ENCODE data around the gene LSM4.
A peak's percentile ranks its signal among the peaks of the same experiment; 100 is the strongest.

LSM4 gene

DNA sequence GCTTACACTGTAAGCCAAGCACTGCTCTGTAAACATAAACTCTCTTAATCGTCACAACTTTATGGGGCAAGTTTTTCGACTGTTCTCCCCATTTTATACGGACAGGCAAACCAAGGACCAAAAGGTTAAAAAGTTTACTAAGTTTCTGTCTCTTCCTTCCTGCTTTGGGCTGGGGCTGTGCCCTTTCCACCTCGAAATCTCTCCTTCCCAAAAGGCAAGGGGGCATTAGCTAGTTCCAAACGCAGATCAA, 43.7 kb downstream of the LSM4 start:
- TF ChIP-seq CTCF (conservative IDR thresholded peaks at IDR 0.05): no peak
- H3K27ac ChIP-seq: peak overlapping the region; percentile 99

DNA sequence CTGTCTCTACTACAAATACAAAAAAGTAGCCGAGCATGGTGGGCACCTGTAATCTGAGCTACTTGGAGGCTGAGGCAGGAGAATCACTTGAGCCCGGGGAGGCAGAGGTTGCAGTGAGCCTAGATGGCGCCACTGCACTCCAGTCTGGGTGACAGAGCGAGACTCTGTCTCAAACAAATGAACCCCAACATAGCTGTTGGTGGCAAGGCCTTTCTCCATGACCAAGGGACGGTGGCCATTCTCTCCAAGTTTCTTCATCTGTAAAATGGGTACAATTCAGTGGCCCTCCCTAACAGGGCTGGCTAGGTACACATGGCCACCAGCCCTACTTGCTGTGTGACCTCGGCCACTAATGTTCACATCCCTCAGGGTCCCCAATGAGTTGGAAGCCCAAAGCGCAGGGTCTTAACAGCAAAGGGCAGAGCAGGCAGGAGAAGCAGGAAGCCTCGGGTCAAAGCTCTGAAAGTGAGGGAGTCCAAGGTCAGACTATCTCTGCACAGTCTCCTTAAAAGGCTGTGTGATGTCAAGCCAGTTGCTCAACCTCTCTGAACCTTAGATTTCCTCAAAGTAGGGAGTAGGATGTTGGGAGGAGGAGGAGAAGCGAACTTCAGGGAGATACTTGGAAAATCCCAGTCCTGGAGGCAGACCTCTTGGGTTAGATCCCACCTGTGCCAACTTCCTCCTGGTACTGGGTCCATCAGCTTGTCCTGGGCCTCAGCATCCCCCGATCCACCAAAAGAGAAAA, 44.2 kb downstream of the LSM4 start:
- H3K27ac ChIP-seq: peak overlapping the region; percentile 99

DNA sequence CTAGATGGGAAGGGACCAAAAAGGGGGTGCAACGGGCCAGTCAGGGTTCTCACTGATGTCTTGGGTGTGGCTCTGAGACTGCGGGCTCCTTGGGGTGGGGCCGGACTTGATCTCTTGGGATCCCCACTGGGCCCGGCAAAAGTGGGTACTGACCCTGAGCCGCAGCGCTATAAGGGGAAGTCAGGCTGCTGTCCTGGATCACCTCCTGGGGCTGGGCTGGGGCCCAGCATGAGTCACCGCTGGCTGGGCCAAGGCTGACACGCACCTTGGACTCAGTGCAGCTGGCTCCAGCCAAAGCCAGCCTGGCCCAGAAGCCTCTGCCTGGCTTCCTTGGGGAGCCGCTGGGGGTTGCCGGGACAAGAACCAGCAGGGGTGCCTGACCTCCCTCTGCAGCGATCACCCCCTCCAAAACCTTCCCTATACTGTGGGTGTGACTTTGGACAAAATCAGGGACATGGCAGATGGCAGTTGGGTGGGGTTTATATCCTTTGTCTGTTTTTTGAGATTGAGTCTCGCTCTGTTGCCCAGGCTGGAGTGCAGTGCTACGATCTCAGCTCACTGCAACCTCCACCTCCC, 48.0 kb downstream of the LSM4 start:
- no peak overlapping the region for H3K27ac ChIP-seq
- no peak for TF ChIP-seq CTCF (conservative IDR thresholded peaks at IDR 0.05)

More for the DNA sequence above, 44.2 kb downstream of the LSM4 start:
- TF ChIP-seq CTCF (conservative IDR thresholded peaks at IDR 0.05): peak; percentile 24; the same call in 1 of the 2 replicates

DNA sequence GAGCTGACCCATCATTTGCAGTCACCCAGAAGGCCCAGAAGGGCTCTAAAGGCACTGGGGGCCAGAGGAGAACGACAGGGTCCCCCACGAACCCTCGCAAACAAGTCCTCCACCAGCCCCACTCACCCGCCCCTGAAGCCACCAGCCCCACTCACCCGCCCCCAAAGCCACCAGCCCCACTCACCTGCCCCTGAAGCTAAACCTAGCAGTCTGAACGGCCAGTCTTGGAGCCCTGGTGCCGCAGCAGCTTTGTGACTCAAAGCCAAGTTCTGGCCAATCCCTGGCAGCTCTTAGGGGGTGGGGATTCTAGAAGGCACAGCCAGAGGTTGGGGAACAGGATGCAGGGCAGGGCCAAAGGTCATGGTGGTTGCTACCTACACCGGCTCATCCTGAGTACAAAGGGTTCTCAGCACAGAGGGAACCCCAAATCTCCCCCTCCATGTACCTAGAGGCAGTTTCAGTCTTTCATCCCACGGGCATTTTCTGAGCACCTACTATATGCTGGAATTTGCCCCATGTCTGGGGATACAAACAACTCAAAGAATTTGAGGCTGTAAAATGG, 48.6 kb downstream of the LSM4 start, which contains the start of gene IQCN:
Gene IQCN, minus strand, starts transcription at position 234 of the 562 bp plus-strand sequence. CDS start 4,974 bp downstream, outside the sequence.
- no peak within 1 kb of the TSS for H3K27ac ChIP-seq
- TF ChIP-seq CTCF (conservative IDR thresholded peaks at IDR 0.05): no peak

GRCh38 chr19:18273561-18274218, 49.2 kb downstream of the LSM4 start:
- no peak overlapping the region for H3K27ac ChIP-seq
- TF ChIP-seq CTCF (conservative IDR thresholded peaks at IDR 0.05): no peak

DNA sequence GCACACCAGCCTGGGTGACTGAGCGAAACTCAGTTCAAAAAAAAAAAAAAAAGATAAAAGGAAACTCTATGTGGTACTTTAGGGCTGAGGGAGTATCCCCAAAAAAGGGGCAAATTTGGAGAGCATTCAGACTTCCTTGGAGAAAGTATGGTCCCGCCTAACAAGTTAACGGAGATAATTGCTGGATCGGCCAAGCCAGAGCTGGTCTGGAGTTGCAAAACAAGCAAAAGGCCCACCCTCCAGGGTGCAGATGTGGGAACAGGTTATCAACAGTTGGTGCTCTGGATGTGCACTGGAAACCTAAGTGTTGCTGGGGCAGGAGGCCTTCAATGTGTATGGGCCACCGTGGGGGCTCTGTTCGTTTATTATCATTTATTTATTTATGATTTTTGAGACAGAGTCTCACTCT, 51.4 kb downstream of the LSM4 start:
- TF ChIP-seq CTCF (conservative IDR thresholded peaks at IDR 0.05): no peak

GRCh38 chr19:18270326-18270725, 52.5 kb downstream of the LSM4 start:
- no peak for TF ChIP-seq CTCF (conservative IDR thresholded peaks at IDR 0.05)
- H3K27ac ChIP-seq: no peak overlapping the region

More for the DNA sequence above, 51.4 kb downstream of the LSM4 start:
- H3K27ac ChIP-seq: no peak overlapping the region
